Bronchial epithelial cell (primary cell): ENCODE results near the gene ATRNL1. TPM values are rescaled to one million over a fixed set of nuclear protein-coding genes. Genes with fewer than 3 reads are reported as not detected.

Experiments
- DNase-seq: peaks from one replicate; pipeline ENCODE4 v3.0.0-alpha.2; 2010; ENCODE audit warnings: low read depth
- FAIRE-seq: peaks from 2 replicates; lab custom pipeline; 2011; peaks lifted over from hg19 to GRCh38; lab: Jason Lieb, UNC
- H3K27me3 ChIP-seq: 2 replicates; pipeline ENCODE4 v1.5.1; 2011; ENCODE audit warnings: low read length; ENCODE audit not compliant: control insufficient read depth, insufficient read depth
- H3K36me3 ChIP-seq: 2 replicates; pipeline ENCODE4 v1.5.1; 2011; ENCODE audit warnings: low read length; ENCODE audit not compliant: control insufficient read depth, insufficient read depth
- H3K4me3 ChIP-seq: 2 replicates; pipeline ENCODE4 v1.5.1; 2011; ENCODE audit warnings: mild to moderate bottlenecking, low read depth, low read length, control low read depth
- total RNA-seq: library from RNA; depleted of rRNA; stranded (reverse); fragments of >200 nt; gene quantifications from 2 replicates; pipeline ENCODE4 v1.2.1, GENCODE V29; 2014
- TF ChIP-seq, protein P1 (sequence below): IDR thresholded peaks from 2 replicates; pipeline ENCODE4 v1.5.1; 2011; ENCODE audit warnings: mild to moderate bottlenecking, moderate library complexity, low read length, control low read depth, inconsistent platforms; ENCODE audit not compliant: insufficient read depth, severe bottlenecking

Gene ATRNL1
- total RNA-seq, 1 donor from 2014 or later, result 0.53 TPM

- TF ChIP-seq, protein P1, sequence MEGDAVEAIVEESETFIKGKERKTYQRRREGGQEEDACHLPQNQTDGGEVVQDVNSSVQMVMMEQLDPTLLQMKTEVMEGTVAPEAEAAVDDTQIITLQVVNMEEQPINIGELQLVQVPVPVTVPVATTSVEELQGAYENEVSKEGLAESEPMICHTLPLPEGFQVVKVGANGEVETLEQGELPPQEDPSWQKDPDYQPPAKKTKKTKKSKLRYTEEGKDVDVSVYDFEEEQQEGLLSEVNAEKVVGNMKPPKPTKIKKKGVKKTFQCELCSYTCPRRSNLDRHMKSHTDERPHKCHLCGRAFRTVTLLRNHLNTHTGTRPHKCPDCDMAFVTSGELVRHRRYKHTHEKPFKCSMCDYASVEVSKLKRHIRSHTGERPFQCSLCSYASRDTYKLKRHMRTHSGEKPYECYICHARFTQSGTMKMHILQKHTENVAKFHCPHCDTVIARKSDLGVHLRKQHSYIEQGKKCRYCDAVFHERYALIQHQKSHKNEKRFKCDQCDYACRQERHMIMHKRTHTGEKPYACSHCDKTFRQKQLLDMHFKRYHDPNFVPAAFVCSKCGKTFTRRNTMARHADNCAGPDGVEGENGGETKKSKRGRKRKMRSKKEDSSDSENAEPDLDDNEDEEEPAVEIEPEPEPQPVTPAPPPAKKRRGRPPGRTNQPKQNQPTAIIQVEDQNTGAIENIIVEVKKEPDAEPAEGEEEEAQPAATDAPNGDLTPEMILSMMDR, result no peak
- FAIRE-seq (no peak), DNase-seq (no peak)
- H3K4me3 ChIP-seq, result no peak overlapping the region
- H3K27me3 ChIP-seq, result no peaks in the 10 kb centered on the region
- H3K36me3 ChIP-seq, result no peaks in the 10 kb centered on the region
These were observed 892.6 kb downstream of the ATRNL1 start for GRCh38 chr10:115985786-115986185.

- Histone ChIP-seq H3K4me3 (no peak overlapping the region), H3K27me3 (no peaks in the 10 kb centered on the region), H3K36me3 (no peaks in the 10 kb centered on the region)
- DNase-seq, result no peak
- FAIRE-seq, result no peak
- TF ChIP-seq, protein P1, result no peak
These were observed 895.2 kb downstream of the ATRNL1 start for GRCh38 chr10:115988380-115988779.

DNA sequence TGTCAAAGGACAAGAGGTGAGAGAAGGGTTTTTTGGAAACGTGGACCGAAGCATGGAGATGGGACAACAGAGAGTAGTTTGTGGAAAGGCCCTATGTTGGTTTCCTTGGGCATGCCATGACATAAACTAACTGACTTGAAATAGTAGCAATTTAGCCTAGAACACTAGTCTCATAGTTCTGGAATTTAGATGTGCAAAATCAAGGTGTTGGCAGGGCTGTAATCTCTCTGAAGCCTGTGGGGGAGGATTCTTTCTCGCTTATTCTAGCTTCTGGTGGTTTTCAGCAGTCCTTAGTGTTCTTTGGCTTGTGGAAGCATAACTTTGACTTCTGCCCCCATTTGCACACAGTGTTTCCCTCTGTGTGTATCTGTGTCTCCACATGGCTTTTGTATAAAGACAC lies 896.5 kb downstream of the ATRNL1 start:
- Histone ChIP-seq H3K27me3 (no peaks in the 10 kb centered on the region), H3K4me3 (no peak overlapping the region), H3K36me3 (no peaks in the 10 kb centered on the region)
- FAIRE-seq (no peak), DNase-seq (peak; percentile 23)
- TF ChIP-seq, protein P1, result no peak

DNA sequence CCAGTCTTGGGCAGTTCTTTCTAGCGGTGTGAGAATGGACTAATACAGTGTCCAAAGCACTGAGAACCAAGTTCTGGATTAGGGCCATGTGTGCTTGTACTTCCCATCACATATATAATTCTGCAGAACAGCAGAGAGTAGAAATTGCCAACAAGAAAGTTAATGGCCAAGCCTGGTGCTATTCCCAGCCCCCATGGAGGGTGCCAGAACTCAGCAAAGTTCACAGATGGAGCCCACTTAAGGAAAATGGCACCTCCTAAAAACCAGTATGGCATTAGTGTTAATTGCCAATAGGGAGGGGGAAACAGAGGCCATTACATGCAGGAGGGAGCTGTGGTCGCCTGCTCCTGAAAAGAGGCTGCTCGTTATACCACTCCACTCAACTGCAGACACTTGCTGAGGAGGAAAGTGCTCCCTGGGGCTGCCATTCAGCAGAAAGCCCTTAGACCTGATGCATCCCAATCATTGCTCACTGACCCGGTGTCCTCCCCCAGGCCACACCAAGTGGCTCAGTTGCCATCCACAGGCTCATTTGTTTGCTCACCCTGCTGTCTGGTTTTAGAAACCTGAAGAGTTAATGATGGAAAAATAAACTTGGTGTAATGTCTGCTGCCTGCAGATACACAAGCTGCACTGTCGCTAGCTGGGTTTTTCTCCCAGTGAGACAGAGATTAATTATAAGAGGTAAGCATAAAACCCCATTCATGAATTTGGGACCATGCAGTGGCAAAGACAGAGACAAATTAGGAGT lies 899.2 kb downstream of the ATRNL1 start:
- no peak for DNase-seq
- Histone ChIP-seq H3K36me3 (no peaks in the 10 kb centered on the region), H3K27me3 (no peaks in the 10 kb centered on the region), H3K4me3 (no peak overlapping the region)
- no peak for FAIRE-seq
- TF ChIP-seq, protein P1, result no peak

GRCh38 chr10:115996031-115996430 lies 902.9 kb downstream of the ATRNL1 start:
- H3K27me3 ChIP-seq, result no peaks in the 10 kb centered on the region
- DNase-seq (no peak), FAIRE-seq (no peak)
- H3K4me3 ChIP-seq, result no peak overlapping the region
- H3K36me3 ChIP-seq, result no peaks in the 10 kb centered on the region
- TF ChIP-seq, protein P1, result no peak

DNA sequence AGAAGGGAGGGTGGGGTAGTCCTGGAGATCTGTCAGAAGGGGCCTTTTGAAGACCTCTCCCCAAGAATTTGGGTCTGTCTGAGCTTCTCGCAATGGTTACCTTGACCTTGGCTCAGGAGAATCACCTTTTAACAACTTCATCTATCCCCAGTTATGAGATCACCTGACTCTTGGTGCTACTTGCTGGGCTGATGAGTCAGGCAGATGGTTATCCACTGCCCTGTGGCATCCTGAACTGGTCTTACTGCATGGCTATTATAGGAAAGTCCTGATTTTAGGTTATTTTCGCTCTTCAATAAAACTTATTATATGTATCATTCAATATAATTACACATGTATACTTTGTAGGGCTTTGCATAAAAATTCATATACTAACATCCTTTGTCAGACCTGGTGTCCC lies 905.1 kb downstream of the ATRNL1 start:
- Histone ChIP-seq H3K4me3 (no peak overlapping the region), H3K36me3 (no peaks in the 10 kb centered on the region), H3K27me3 (no peaks in the 10 kb centered on the region)
- no peak for FAIRE-seq
- TF ChIP-seq, protein P1, result no peak
- no peak for DNase-seq
